Common myeloid progenitor, CD34-positive (primary cell): ENCODE results near the gene C18orf63.

ENCODE experiments used
- CTCF ChIA-PET: fragments of 350-600 bp; sonication (Branson Sonifier 250); formaldehyde crosslinking; loops from one replicate; lab custom pipeline; 2021; ENCODE audit warnings: antibody characterized with exemption; lab: Charles Lee
- POLR2A ChIA-PET: fragments of 350-600 bp; sonication (Branson Sonifier 250); formaldehyde crosslinking; loops from one replicate; lab custom pipeline; 2021; ENCODE audit warnings: antibody characterized with exemption; lab: Charles Lee
- DNase-seq, 3 donors: peaks; one replicate each; pipeline versions ENCODE4 v3.0.0 to v3.0.0-alpha.2; 2013
- H3K27ac ChIP-seq, 2 experiments: 1 replicate in 1 of 2; 2 replicates in 1 of 2; pipeline ENCODE4 v1.7.0; 2013; ENCODE audit warnings: inconsistent platforms in 2 of 2, low read length in 2 of 2, mild to moderate bottlenecking in 2 of 2, low read depth in 1 of 2, moderate library complexity in 1 of 2; ENCODE audit not compliant: severe bottlenecking in 2 of 2, insufficient read depth in 1 of 2, poor library complexity in 1 of 2
- H3K27me3 ChIP-seq, 5 experiments: replicated peaks in 2 of 5; 1 replicate in 3 of 5; 2 replicates in 2 of 5; pipeline versions ENCODE4 v1.6.1 to v1.7.0; 2013; ENCODE audit warnings: low read length in 4 of 5, mild to moderate bottlenecking in 2 of 5, moderate library complexity in 2 of 5, inconsistent platforms in 1 of 5; ENCODE audit not compliant: insufficient read depth in 5 of 5, control insufficient read depth in 4 of 5
- H3K36me3 ChIP-seq, 4 experiments: 1 replicate in 2 of 4; 2 replicates in 2 of 4; pipeline versions ENCODE4 v1.6.1 to v1.7.0; 2013; ENCODE audit warnings: low read length in 3 of 4, control low read depth in 1 of 4, mild to moderate bottlenecking in 1 of 4; ENCODE audit not compliant: control insufficient read depth in 4 of 4, insufficient read depth in 4 of 4
- H3K4me1 ChIP-seq, 4 experiments: 1 replicate in 3 of 4; 2 replicates in 1 of 4; pipeline versions ENCODE4 v1.6.1 to v1.7.1; 2013; ENCODE audit warnings: low read length in 3 of 4, mild to moderate bottlenecking in 3 of 4, control low read depth in 1 of 4, inconsistent platforms in 1 of 4, moderate library complexity in 1 of 4; ENCODE audit not compliant: control insufficient read depth in 4 of 4, insufficient read depth in 4 of 4; ENCODE audit errors: control extremely low read depth in 1 of 4
- H3K4me3 ChIP-seq, 7 experiments: 1 replicate in 4 of 7; 2 replicates in 3 of 7; pipeline versions ENCODE4 v1.5.1 to v1.7.0; 2013; ENCODE audit warnings: mild to moderate bottlenecking in 7 of 7, low read length in 6 of 7, moderate library complexity in 6 of 7, inconsistent platforms in 2 of 7, low read depth in 2 of 7, control low read depth in 1 of 7; ENCODE audit not compliant: insufficient read depth in 4 of 7, control insufficient read depth in 1 of 7; ENCODE audit errors: extremely low read depth in 1 of 7
- H3K9me3 ChIP-seq, 5 experiments: 1 replicate in 4 of 5; 2 replicates in 1 of 5; pipeline versions ENCODE4 v1.6.1 to v1.7.1; 2013; ENCODE audit warnings: low read length in 4 of 5, mild to moderate bottlenecking in 2 of 5, inconsistent platforms in 1 of 5, low read depth in 1 of 5, moderate library complexity in 1 of 5; ENCODE audit not compliant: control insufficient read depth in 4 of 5, insufficient read depth in 2 of 5; ENCODE audit errors: control extremely low read depth in 1 of 5
- WGBS: methylation state at CpG from one replicate; pipeline ENCODE4 v1.1.5; 2013; ENCODE audit not compliant: insufficient coverage; 5-methylcytosine and 5-hydroxymethylcytosine counted together

Gene C18orf63

DNA sequence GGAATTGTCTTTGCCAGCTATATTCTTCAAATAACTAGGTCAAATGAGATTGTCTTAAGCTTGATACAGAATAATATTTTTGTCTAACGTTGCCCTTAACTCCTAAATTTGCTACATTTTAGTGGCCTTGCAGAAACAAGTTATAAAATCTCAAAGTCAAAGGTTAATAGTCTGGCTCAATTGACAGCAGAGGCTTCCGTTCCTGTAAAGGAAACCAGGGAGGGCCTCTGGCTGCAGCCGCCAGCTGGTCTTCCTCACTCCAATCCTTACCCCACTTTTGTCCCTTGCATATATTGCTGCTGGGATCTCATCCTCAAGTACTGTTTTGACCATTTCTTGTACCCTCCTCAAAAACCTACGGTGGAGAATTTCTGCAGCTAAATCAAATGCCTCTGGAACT, 40.9 kb upstream of the C18orf63 start:
- DNase-seq = no peak

DNA sequence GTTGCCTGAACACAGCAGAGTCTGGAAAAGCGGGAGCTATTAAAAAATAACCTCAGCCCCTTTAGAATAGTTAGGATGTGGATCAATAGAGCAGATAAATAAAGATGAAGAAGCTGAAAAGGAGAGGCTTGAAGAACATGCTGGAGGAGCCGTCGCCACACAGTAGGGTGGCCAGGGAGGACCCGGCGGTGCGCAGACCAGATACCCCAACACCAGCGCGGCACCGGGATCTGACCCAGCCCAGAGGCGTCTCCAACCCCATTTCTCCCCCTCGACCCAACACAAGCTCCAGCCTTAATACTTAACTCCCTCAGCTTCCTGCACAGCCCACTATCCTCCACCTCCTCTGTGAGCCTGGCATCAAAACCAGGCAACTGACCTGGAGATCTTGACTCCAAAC, 39.9 kb upstream of the C18orf63 start:
- POLR2A ChIA-PET = no interaction called here
- Histone ChIP-seq H3K4me3 (no peak overlapping the region), H3K27me3 (no peaks in the 10 kb centered on the region), H3K36me3 (peaks cover 0 to 3% (median 0%) of the 10 kb centered on the region in 4 experiments), H3K4me1 (no peaks in the 10 kb centered on the region), H3K9me3 (no peaks in the 10 kb centered on the region), H3K27ac (no peak overlapping the region)
- CTCF ChIA-PET = interaction anchor here (0.7 kb wide), 1 partner anchor 71 kb away, joined by 4 read pairs; no protein-coding TSS in a partner anchor
- no peak for DNase-seq
- 88% methylated on average over 9 of the region's 11 CpGs for WGBS

More for the DNA sequence above, 40.9 kb upstream of the C18orf63 start:
- CTCF ChIA-PET = interaction anchor here (1.1 to 1.2 kb wide), 2 partner anchors 9 to 20 kb away, joined by 3 read pairs; no protein-coding TSS in a partner anchor
- no peaks in the 10 kb centered on the region for H3K9me3 ChIP-seq
- no peak overlapping the region for H3K27ac ChIP-seq
- no peaks in the 10 kb centered on the region for H3K27me3 ChIP-seq
- 100% methylated on average over 3 of the region's 4 CpGs for WGBS
- POLR2A ChIA-PET = no interaction called here
- H3K4me1 ChIP-seq = no peaks in the 10 kb centered on the region
- H3K4me3 ChIP-seq = no peak overlapping the region
- peaks cover 0 to 3% (median 0%) of the 10 kb centered on the region in 4 experiments for H3K36me3 ChIP-seq

DNA sequence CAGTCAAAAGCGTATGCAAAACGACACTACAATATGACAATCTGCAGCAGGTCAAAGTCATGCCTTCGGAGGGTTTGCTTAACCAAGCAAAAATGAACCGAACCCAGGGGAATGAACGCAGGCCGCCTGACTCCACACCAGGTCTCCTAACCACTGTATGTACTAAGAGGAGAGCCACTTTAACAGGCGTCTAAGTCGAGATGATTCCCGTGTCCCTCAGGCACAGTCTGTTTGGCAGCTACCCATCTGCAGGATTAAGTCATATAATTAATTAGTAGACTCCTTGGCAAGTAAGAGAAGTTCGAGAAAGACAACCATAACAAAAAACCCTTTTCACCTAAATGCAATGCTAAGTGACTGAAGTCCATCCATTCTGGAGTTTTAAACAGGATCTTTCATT, 39.0 kb upstream of the C18orf63 start:
- ChIA-PET POLR2A (interaction anchor here (1.2 kb wide), 1 partner anchor 11 kb away, joined by 3 read pairs; no protein-coding TSS in a partner anchor), CTCF (interaction anchor here (1.1 kb wide), 1 partner anchor 9 kb away, joined by 3 read pairs; no protein-coding TSS in a partner anchor)
- DNase-seq = no peak
- no peaks in the 10 kb centered on the region for H3K27me3 ChIP-seq
- H3K4me3 ChIP-seq = no peak overlapping the region
- H3K27ac ChIP-seq = no peak overlapping the region
- peaks cover 0 to 3% (median 0%) of the 10 kb centered on the region in 4 experiments for H3K36me3 ChIP-seq
- 92% methylated on average over 6 of the region's 10 CpGs for WGBS
- peaks cover 0 to 3% (median 2%) of the 10 kb centered on the region in 4 experiments for H3K4me1 ChIP-seq
- H3K9me3 ChIP-seq = no peaks in the 10 kb centered on the region

DNA sequence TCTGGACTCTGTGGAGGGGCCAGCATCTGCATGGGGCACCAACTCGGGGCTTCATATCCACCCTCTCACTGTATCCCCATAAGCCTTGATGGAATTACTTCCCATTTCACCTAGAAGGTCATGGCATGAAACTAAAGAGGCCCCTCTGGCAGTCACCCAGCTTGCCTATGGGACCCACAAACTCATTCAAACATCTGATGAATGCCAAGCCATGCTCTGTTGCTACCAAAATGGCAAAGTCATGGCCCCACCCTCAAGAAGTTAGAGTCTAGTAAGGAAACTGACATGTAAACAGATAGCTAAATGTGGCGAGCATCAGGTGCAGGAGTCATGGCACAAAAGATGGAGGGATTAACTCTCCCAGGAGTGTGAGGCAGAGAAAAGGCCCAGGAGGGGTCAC, 38.3 kb upstream of the C18orf63 start:
- DNase-seq = no peak
- H3K4me3 ChIP-seq = no peak overlapping the region
- peaks cover 0 to 3% (median 0%) of the 10 kb centered on the region in 4 experiments for H3K36me3 ChIP-seq
- ChIA-PET CTCF (no interaction called here), POLR2A (interaction anchor here (1.2 kb wide), 1 partner anchor 11 kb away, joined by 3 read pairs; no protein-coding TSS in a partner anchor)
- no peak overlapping the region for H3K27ac ChIP-seq
- no peaks in the 10 kb centered on the region for H3K9me3 ChIP-seq
- no peaks in the 10 kb centered on the region for H3K27me3 ChIP-seq
- H3K4me1 ChIP-seq = peaks cover 0 to 10% (median 9%) of the 10 kb centered on the region in 4 experiments
- WGBS = 100% methylated on average over 2 of the region's 2 CpGs

DNA sequence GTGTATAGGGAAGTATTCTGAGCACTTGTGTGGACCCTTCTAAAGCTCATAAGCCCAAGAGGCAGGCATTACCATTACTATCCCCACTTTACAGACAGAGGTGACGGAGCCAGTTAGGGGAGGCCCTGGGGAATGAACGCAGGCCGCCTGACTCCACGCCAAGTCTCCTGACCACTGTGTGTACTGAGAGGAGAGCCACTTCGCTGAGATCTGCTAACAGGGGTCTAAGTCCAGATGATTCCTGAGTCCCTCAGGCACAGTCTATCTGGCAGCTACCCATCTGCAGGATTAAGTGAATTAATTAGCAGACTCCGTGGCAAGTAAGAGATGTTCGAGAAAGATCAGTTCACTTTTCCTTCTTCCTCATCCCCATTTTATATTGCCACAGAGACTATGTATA, 37.6 kb upstream of the C18orf63 start:
- ChIA-PET POLR2A (interaction anchor here (0.7 kb wide), 1 partner anchor 37 kb away, joined by 3 read pairs; no protein-coding TSS in a partner anchor), CTCF (no interaction called here)
- WGBS = 95% methylated on average over 7 of the region's 7 CpGs
- H3K27me3 ChIP-seq = no peaks in the 10 kb centered on the region
- H3K36me3 ChIP-seq = peaks cover 0 to 3% (median 0%) of the 10 kb centered on the region in 4 experiments
- no peak overlapping the region for H3K27ac ChIP-seq
- H3K9me3 ChIP-seq = no peaks in the 10 kb centered on the region
- H3K4me1 ChIP-seq = peaks cover 5 to 17% (median 15%) of the 10 kb centered on the region in 4 experiments
- no peak overlapping the region for H3K4me3 ChIP-seq
- DNase-seq = no peak

DNA sequence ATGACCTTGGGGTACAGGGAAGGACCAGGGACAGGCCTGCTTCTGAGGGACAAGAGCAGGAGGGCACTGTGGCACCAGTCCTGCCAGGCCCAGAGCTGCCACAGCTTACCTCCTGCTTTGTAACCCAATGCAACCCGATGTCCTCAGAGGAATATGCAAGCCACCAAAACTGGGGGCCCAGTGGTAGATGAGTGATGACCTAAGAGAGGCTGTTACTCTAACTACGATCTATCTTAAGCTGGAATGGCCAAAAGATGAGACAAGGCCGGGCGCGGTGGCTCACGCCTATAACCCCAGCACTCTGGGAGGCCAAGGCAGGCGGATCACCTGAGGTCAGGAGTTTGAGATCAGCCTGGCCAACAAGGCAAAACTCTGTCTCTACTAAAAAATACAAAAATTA, 36.7 kb upstream of the C18orf63 start:
- Histone ChIP-seq H3K9me3 (no peaks in the 10 kb centered on the region), H3K4me3 (no peak overlapping the region), H3K36me3 (peaks cover 0 to 3% (median 0%) of the 10 kb centered on the region in 4 experiments), H3K27me3 (no peaks in the 10 kb centered on the region), H3K4me1 (peaks cover 5 to 20% (median 16%) of the 10 kb centered on the region in 4 experiments), H3K27ac (no peak overlapping the region)
- ChIA-PET CTCF (no interaction called here), POLR2A (no interaction called here)
- 98% methylated on average over 6 of the region's 7 CpGs for WGBS
- DNase-seq = no peak
